Suppressor macrophage (primary cell): Measurements from ENCODE around the gene MPHOSPH8.
"Not testable (repeated sequence)": the region's sequence is repeated elsewhere in the genome, so short reads cannot be mapped to it uniquely, and the experiment has no call there.

Source experiments
- DNase-seq, 4 experiments: peaks; one replicate each; pipeline ENCODE4 v3.0.0-alpha.2; 2020 to 2022

MPHOSPH8 gene

GRCh38 chr13:19685034-19685433 is 51.6 kb downstream of the MPHOSPH8 start:
- DNase-seq, result no peak

DNA sequence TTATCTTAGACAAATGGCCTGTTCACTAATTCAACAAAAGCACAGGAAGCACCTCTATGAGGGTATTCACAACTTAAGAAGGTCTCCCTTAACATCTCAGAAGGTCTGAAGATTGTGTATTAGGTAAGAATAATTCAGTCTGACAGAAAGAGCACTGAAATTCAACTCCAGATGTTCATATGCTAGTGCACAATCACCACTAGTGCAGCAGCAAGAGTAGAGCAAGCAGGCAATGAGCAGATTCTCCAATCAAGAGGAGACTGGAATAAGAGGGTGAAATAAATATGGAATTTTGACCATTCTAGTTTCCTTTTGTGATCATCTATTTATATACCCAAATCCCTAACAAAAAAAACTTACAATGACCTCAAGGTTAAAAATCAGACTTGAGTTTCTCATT is 52.0 kb downstream of the MPHOSPH8 start:
- no peak for DNase-seq

DNA sequence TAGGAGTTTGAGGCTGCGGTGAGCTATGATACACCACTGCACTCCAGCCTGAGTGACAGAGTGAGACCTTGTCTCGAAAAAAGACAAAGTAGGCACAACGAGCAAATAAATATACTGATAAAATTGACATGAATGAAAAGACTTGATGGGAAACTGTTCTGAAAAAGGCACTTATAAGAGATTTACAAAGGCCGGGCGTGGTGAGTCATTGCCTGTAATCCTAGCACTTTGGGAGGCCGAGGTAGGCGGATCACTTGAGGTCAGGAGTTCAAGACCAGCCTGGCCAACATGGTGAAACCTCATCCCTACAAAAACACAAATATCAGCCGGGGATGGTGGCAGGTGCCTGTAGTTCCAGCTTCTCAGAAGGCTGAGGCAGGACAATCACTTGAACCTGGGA is 58.0 kb downstream of the MPHOSPH8 start:
- DNase-seq, result not testable (repeated sequence)

DNA sequence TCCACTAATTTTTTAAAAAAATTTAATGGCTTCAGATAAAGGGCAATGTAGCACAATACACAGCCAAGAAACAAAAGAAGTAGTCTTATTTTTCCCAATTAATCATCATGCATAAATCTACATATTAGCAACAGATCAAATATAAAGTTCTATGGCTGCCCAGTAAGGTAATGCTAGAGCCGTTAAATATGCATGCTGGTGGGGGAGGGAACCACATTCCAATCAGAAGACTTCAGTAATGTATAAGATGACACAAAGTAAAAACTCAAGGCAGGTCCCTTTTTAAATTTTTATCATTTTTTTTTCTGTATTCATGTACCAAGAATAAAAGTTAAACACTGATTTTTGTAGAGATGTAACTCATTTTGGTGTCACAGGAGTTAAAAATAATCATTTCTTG is 62.0 kb downstream of the MPHOSPH8 start:
- DNase-seq, result no peak

DNA sequence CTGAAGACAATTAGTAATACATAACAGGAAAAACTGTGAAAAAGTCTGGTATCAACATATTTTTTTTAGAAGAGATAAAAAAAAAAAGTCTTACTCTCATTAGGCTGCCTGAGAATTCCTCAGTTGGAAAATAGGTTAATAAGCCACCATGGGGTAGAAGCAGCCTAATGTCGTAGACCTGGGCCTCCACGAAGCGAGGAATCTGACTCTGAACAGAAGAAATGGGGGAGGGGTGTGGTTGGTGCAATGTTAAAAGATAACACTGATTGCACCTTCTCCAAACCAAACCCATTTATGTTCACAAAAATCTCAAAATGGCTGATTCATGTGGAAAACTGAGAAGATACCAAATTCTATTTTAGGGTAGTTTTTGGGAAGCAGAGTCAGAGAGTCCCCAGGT is 62.4 kb downstream of the MPHOSPH8 start:
- DNase-seq, result no peak

GRCh38 chr13:19700963-19701362 is 67.5 kb downstream of the MPHOSPH8 start:
- DNase-seq, result not testable (repeated sequence)

GRCh38 chr13:19701619-19702018 is 68.2 kb downstream of the MPHOSPH8 start:
- not testable (repeated sequence) for DNase-seq

GRCh38 chr13:19704256-19704655 is 70.8 kb downstream of the MPHOSPH8 start:
- not testable (repeated sequence) for DNase-seq

DNA sequence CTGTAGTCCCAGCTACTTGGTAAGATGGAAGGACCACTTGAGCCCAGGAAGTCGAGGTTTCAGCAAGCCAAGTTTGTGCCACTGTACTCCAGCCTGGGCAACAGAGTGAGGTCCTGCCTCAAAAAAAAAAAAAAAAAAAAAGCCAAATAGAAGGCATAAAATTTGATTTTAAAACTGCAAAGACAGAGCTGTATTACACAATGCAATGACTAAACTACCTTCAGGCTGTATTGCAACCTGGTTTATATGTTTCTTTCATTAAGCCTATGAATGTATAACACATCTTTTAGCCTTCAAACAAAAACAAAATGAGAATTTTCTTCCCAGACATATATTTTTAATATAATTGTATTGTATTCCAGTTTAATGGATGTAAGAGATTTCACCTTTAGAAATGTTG is 75.6 kb downstream of the MPHOSPH8 start:
- DNase-seq, result not testable (repeated sequence)

DNA sequence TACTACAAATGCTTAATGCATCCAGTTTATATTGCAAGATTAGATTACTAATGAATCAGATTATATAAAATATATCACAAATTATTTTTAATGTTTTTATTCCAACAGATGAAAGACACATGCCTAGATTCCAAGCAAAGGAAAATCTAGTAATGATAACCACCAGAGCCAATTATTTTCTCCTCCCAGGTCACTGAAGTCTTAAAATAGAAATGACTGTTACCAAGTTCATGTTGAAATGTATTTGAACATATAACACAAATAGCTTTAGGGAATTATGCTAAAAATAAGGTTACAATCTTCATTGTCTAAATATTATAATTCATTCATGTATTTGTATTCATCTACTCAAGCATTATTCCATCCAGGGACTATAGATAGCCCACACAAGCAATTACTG is 76.3 kb downstream of the MPHOSPH8 start:
- DNase-seq, result not testable (repeated sequence)

DNA sequence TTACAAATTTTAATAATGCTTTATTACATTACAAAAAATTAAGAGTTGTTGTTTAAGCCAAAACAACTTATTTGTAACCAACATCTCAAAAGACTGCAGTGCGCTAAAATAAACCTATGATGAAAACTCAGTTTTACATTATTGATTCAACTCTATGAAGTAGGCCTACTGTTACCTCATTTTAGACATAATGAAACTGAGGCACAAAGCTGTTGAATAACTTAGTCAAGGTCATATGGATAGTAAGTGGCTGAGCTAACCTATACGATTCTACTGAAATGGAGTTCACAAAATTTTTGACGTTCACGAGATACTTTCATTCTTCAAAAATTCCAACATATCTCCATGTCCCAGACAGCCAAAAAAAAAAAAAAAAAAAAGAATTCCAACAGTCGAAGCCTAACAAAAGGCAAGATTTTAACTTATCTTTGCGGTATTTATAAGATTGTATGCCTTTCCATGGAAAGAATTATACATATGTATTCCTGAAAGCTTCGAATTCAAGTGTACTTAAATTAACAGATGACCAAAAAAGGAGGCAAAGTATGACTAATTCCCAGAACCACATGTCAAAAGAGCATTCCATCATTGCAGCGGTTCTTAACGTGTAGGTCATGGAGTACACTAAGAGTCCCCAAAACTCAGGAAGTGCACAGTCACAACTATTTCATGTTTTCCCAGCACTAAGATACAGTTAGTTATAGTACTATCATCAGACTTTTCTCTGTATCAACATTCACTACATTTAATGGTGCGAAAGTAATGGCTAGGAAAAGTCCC is 79.9 kb downstream of the MPHOSPH8 start:
- DNase-seq, result peak in 2 of 4 experiments; percentile 34 to 35

DNA sequence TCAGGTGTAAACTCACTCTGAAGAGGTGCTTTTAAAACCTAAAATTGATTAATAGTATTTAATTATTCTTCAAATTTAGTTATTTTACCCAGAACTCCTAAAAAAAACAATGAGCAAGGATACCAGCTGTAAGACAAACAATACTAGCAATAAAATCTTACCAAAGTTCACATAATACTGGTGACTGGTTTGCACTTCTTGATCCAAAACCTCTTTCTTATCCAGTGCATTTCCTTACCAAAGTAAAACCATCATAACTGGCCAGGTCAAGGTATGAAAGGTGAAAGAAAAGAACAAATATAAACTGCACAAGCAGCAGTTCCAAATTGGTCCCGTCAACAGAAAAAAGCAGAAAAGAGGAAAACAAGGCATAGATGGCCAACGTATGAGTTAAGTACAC is 86.6 kb downstream of the MPHOSPH8 start:
- no peak for DNase-seq
